HG02852 (cell line): ENCODE data around the gene TMEM165.
A peak's percentile ranks its signal among the peaks of the same experiment; 100 is the strongest.

ENCODE experiments used
- ATAC-seq: cut with Tn5 transposase; IDR thresholded peaks from one replicate; pipeline ENCODE4 v1.9.1; 2021; ENCODE audit warnings: mild to moderate bottlenecking, moderate library complexity; ENCODE audit not compliant: unreplicated experiment

Gene TMEM165

GRCh38 chr4:55399581-55399980 lies 3.8 kb downstream of the TMEM165 start:
- ATAC-seq, result no peak

- ATAC-seq, result no peak
Measured at GRCh38 chr4:55405073-55405472, 9.3 kb downstream of the TMEM165 start.

GRCh38 chr4:55406545-55406944 lies 10.8 kb downstream of the TMEM165 start:
- ATAC-seq, result no peak

GRCh38 chr4:55407119-55407518 lies 11.4 kb downstream of the TMEM165 start:
- ATAC-seq, result no peak

- no peak for ATAC-seq
Measured at GRCh38 chr4:55407764-55408163, 12.0 kb downstream of the TMEM165 start.

GRCh38 chr4:55409468-55410171 lies 13.9 kb downstream of the TMEM165 start:
- peak; percentile 75 for ATAC-seq

- no peak for ATAC-seq
Measured at GRCh38 chr4:55410431-55410830, 14.7 kb downstream of the TMEM165 start.

- no peak for ATAC-seq
Measured at GRCh38 chr4:55411621-55412020, 15.9 kb downstream of the TMEM165 start.

GRCh38 chr4:55416176-55416575 lies 20.4 kb downstream of the TMEM165 start:
- no peak for ATAC-seq

- no peak for ATAC-seq
Measured at GRCh38 chr4:55424791-55425190, 29.0 kb downstream of the TMEM165 start.

- ATAC-seq, result no peak
Measured at GRCh38 chr4:55431710-55432336, 36.1 kb downstream of the TMEM165 start.

GRCh38 chr4:55435141-55435841 lies 39.5 kb downstream of the TMEM165 start:
- ATAC-seq, result peak; percentile 74

- no peak for ATAC-seq
Measured at GRCh38 chr4:55437356-55437796, 41.6 kb downstream of the TMEM165 start.

- ATAC-seq, result no peak
Measured at GRCh38 chr4:55437823-55438222, 42.1 kb downstream of the TMEM165 start.

GRCh38 chr4:55438314-55438713 lies 42.6 kb downstream of the TMEM165 start:
- no peak for ATAC-seq

GRCh38 chr4:55439023-55439422 lies 43.3 kb downstream of the TMEM165 start:
- no peak for ATAC-seq

- ATAC-seq, result no peak
Measured at GRCh38 chr4:55440786-55441185, 45.0 kb downstream of the TMEM165 start.

GRCh38 chr4:55442541-55442940 lies 46.8 kb downstream of the TMEM165 start:
- ATAC-seq, result no peak

- no peak for ATAC-seq
Measured at GRCh38 chr4:55444827-55445226, 49.1 kb downstream of the TMEM165 start.

GRCh38 chr4:55445921-55446577 lies 50.3 kb downstream of the TMEM165 start:
- ATAC-seq, result no peak

- no peak for ATAC-seq
Measured at GRCh38 chr4:55446578-55446922, 50.8 kb downstream of the TMEM165 start.
